K562 (cell line): ENCODE measurements around the gene RDH11. TPM values are rescaled to one million over a fixed set of nuclear protein-coding genes. Genes with fewer than 3 reads are reported as not detected.

ENCODE experiments used
- ATAC-seq: fragments of 200-7000 bp; cut with Tn5 transposase; 3 replicates; pipeline ENCODE4 v1.9.1; 2020; ENCODE audit warnings: moderate library complexity
- BruUV-seq: library from RNA; stranded (reverse); fragments of 400-500 nt; replicated peaks from 2 replicates; lab custom pipeline; 2021; lab: Mats Ljungman, UMichigan
- CTCF ChIA-PET: fragments of 300-600 bp; formaldehyde crosslinking; extraction: SDS; loops from one replicate; lab custom pipeline; 2021; ENCODE audit warnings: low intra/inter-chr PET ratio; lab: Yijun Ruan, JAX
- POLR2A ChIA-PET: fragments of 300-600, 350-650 bp; sonication (Branson Sonifier 250); formaldehyde crosslinking; extraction: SDS; loops from one replicate; lab custom pipeline; 2021; ENCODE audit warnings: antibody characterized with exemption, inconsistent platforms; lab: Yijun Ruan, JAX
- DNase-seq, 4 experiments: peaks; one replicate each; pipeline versions ENCODE4 v3.0.0 to v3.0.0-alpha.2; 2011 to 2018; ENCODE audit warnings: low spot score in 3 of 4, mixed read lengths in 3 of 4; ENCODE audit errors: extremely low read depth in 1 of 4
- FAIRE-seq: peaks from 2 replicates; lab custom pipeline; 2011; peaks lifted over from hg19 to GRCh38; lab: Jason Lieb, UNC
- H2AFZ ChIP-seq: 2 replicates; pipeline ENCODE4 v1.6.0; 2011; ENCODE audit warnings: low read depth, low read length, control low read depth, inconsistent platforms
- H3K27ac ChIP-seq: fragments of 200-600 bp; 3 replicates; pipeline ENCODE4 v1.8.0; 2011; ENCODE audit warnings: low read depth, mild to moderate bottlenecking, control low read depth, inconsistent platforms, low read length, moderate library complexity, mixed read lengths; ENCODE audit errors: extremely low read depth
- H3K27me3 ChIP-seq, 2 experiments: fragments of 300-600 bp in 1 of 2; 2 replicates in 1 of 2; 3 replicates in 1 of 2; pipeline versions ENCODE4 v1.6.0 to v1.8.0; 2011; ENCODE audit warnings: inconsistent platforms in 2 of 2, low read length in 2 of 2, mild to moderate bottlenecking in 1 of 2, mixed read lengths in 1 of 2, moderate library complexity in 1 of 2; ENCODE audit not compliant: control insufficient read depth in 2 of 2, insufficient read depth in 2 of 2
- H3K36me3 ChIP-seq: fragments of 300-600 bp; 3 replicates; pipeline ENCODE4 v1.8.0; 2011; ENCODE audit warnings: mild to moderate bottlenecking, low read length, inconsistent platforms; ENCODE audit not compliant: control insufficient read depth, insufficient read depth
- H3K4me1 ChIP-seq, 2 experiments: fragments of 200-600 bp in 1 of 2; replicated peaks in 1 of 2; 2 replicates in 1 of 2; 3 replicates in 1 of 2; pipeline versions ENCODE4 v1.5.1 to v1.8.0; 2011; ENCODE audit warnings: inconsistent platforms in 2 of 2, low read length in 2 of 2, mild to moderate bottlenecking in 1 of 2, mixed read lengths in 1 of 2, moderate library complexity in 1 of 2; ENCODE audit not compliant: control insufficient read depth in 2 of 2, insufficient read depth in 2 of 2
- H3K4me2 ChIP-seq: 2 replicates; pipeline ENCODE4 v1.6.1; 2011; ENCODE audit warnings: low read length, control low read depth, inconsistent platforms, mixed read lengths; ENCODE audit not compliant: insufficient read depth
- H3K4me3 ChIP-seq: fragments of 200-600 bp; sonication (generic), shearing (Covaris generic); 2 replicates; pipeline ENCODE4 v1.5.1; 2016; ENCODE audit warnings: control low read depth, inconsistent platforms
- H3K79me2 ChIP-seq: fragments of 200-600 bp; 3 replicates; pipeline ENCODE4 v1.8.0; 2011; ENCODE audit warnings: low read length, inconsistent platforms; ENCODE audit not compliant: control insufficient read depth, insufficient read depth
- H3K9ac ChIP-seq, 2 experiments: 2 replicates each; pipeline versions ENCODE4 v1.6.0 to v1.6.1; 2011; ENCODE audit warnings: low read depth in 2 of 2, low read length in 2 of 2, control low read depth in 1 of 2, inconsistent platforms in 1 of 2, mild to moderate bottlenecking in 1 of 2, mixed read lengths in 1 of 2; ENCODE audit not compliant: insufficient read depth in 1 of 2
- H3K9me1 ChIP-seq: one replicate; pipeline ENCODE4 v1.6.0; 2011; ENCODE audit warnings: inconsistent platforms, mild to moderate bottlenecking, low read length, moderate library complexity; ENCODE audit not compliant: control insufficient read depth, insufficient read depth
- H3K9me3 ChIP-seq: replicated peaks from 2 replicates; pipeline ENCODE4 v1.5.1; 2011; ENCODE audit warnings: low read depth, low read length, inconsistent platforms; ENCODE audit not compliant: control insufficient read depth, insufficient read depth
- H4K20me1 ChIP-seq: replicated peaks from 2 replicates; pipeline ENCODE4 v1.6.1; 2011; ENCODE audit warnings: low read length, inconsistent platforms, mixed read lengths; ENCODE audit not compliant: control insufficient read depth, insufficient read depth
- ASH1L ChIP-seq: fragments of 450-650 bp; IDR thresholded peaks from 2 replicates; pipeline ENCODE4 v1.6.1; 2018; ENCODE audit warnings: borderline replicate concordance, mild to moderate bottlenecking, low read depth; ENCODE audit not compliant: partially characterized antibody
- CHD2 ChIP-seq: IDR thresholded peaks from 2 replicates; pipeline ENCODE4 v1.6.1; 2011; ENCODE audit warnings: low read depth, low read length
- HDAC8 ChIP-seq: fragments of 450-650 bp; IDR thresholded peaks from 2 replicates; pipeline ENCODE4 v1.6.1; 2016; ENCODE audit warnings: mild to moderate bottlenecking, missing genetic modification characterization, moderate library complexity, missing compliant biosample characterization
- HMG20A ChIP-seq: fragments of 450-650 bp; formaldehyde crosslinking; conservative IDR thresholded peaks from 2 replicates; pipeline ENCODE4 v1.4.0; 2020; ENCODE audit warnings: mild to moderate bottlenecking, mixed read lengths
- KLF13 ChIP-seq: fragments of 450-650 bp; IDR thresholded peaks from 2 replicates; pipeline ENCODE4 v1.6.1; 2016; ENCODE audit warnings: missing genetic modification characterization, low read depth, mild to moderate bottlenecking, missing compliant biosample characterization, moderate library complexity, borderline replicate concordance
- MCM2 ChIP-seq: fragments of 450-650 bp; IDR thresholded peaks from 2 replicates; pipeline ENCODE4 v1.6.1; 2017; ENCODE audit warnings: low read depth, mild to moderate bottlenecking
- MYBL2 ChIP-seq, 2 experiments: fragments of 450-650 bp in 1 of 2; sonication (generic) in 1 of 2; formaldehyde crosslinking in 1 of 2; IDR thresholded peaks; 2 replicates each; pipeline versions ENCODE4 v1.6.1 to v1.8.1; 2017 to 2022; ENCODE audit warnings: borderline replicate concordance in 1 of 2, inconsistent platforms in 1 of 2, low read depth in 1 of 2, mild to moderate bottlenecking in 1 of 2, missing genetic modification reagents in 1 of 2, moderate library complexity in 1 of 2
- NONO ChIP-seq, 2 experiments: fragments of 200-400 bp in 1 of 2; fragments of 450-650 bp in 1 of 2; formaldehyde crosslinking in 1 of 2; IDR thresholded peaks; 2 replicates each; pipeline ENCODE4 v1.6.1; 2017; ENCODE audit warnings: low read depth in 2 of 2, mild to moderate bottlenecking in 2 of 2, moderate library complexity in 2 of 2, low read length in 1 of 2
- NR3C1 ChIP-seq: sonication (generic); formaldehyde crosslinking; IDR thresholded peaks from 2 replicates; pipeline ENCODE4 v1.8.1; 2022; ENCODE audit warnings: missing genetic modification reagents
- NUFIP1 ChIP-seq: fragments of 450-650 bp; IDR thresholded peaks from 2 replicates; pipeline ENCODE4 v1.6.1; 2018; ENCODE audit not compliant: partially characterized antibody
- PCBP1 ChIP-seq: fragments of 200-400 bp; formaldehyde crosslinking; IDR thresholded peaks from 2 replicates; pipeline ENCODE4 v1.6.1; 2018; ENCODE audit warnings: mild to moderate bottlenecking, low read depth, low read length; ENCODE audit not compliant: poor library complexity, severe bottlenecking
- PRMT5 ChIP-seq: sonication (generic); formaldehyde crosslinking; IDR thresholded peaks from 2 replicates; pipeline ENCODE4 v1.5.0; 2020; ENCODE audit warnings: missing genetic modification reagents
- SRSF1 ChIP-seq: fragments of 200-400 bp; formaldehyde crosslinking; IDR thresholded peaks from 2 replicates; pipeline ENCODE4 v1.6.1; 2017; ENCODE audit warnings: mild to moderate bottlenecking, low read depth, low read length, moderate library complexity
- SRSF9 ChIP-seq: fragments of 200-400 bp; formaldehyde crosslinking; IDR thresholded peaks from 2 replicates; pipeline ENCODE4 v1.6.1; 2017; ENCODE audit warnings: low read depth, low read length, borderline replicate concordance
- WGBS: fragments of 100-300 bp; shearing (Covaris generic); methylation state at CpG from one replicate; pipeline ENCODE4 v1.1.6; 2016; ENCODE audit warnings: low coverage, mixed read lengths; ENCODE audit not compliant: insufficient coverage; ENCODE audit errors: missing lambda C conversion rate; 5-methylcytosine and 5-hydroxymethylcytosine counted together
- in situ Hi-C: fragments of 300-500 bp; cut with MboI; formaldehyde crosslinking; loops from 4 replicates; pipeline ENCODE4 v1.15.0; 2018; ENCODE audit warnings: inconsistent platforms, mixed read lengths
- intact Hi-C: fragments of 100-400 bp; cut with micrococcal nuclease; formaldehyde crosslinking; loops from 2 replicates; pipeline ENCODE4 v1.14.2; 2022
- polyA plus RNA-seq, 8 experiments: library from polyadenylated mRNA; depleted of rRNA in 4 of 8; stranded (reverse) in 5 of 8; unstranded in 3 of 8; fragments of >200 nt; fragmentation: Nextera tagmentation in 2 of 8; fragmentation: Illumina TruSeq in 1 of 8; extraction: Ambion mirVana in 2 of 8; extraction: Trizol in 1 of 8; gene quantifications; 2 replicates each; pipeline versions ENCODE4 v1.2.1 to v1.2.3, GENCODE V29; 2011 to 2014; ENCODE audit warnings: inconsistent platforms in 1 of 8, missing spikeins in 1 of 8
- total RNA-seq, 7 experiments: library from RNA; depleted of rRNA in 6 of 7; stranded (reverse); fragments of >200 nt in 6 of 7; fragmentation: Illumina TruSeq in 2 of 7; extraction: Trizol in 2 of 7; gene quantifications; 2 replicates each; pipeline versions ENCODE4 v1.2.1 to v1.2.3, GENCODE V29; 2011 to 2021; ENCODE audit warnings: low replicate concordance in 1 of 7
- TF ChIP-seq, protein P1 (sequence below): IDR thresholded peaks from 2 replicates; pipeline ENCODE4 v1.6.1; 2012; ENCODE audit warnings: low read depth, low read length, improper control_type of control experiment, borderline replicate concordance
- TF ChIP-seq, protein P2 (sequence below): fragments of 250-450 bp; sonication (Bioruptor Pico); IDR thresholded peaks from 2 replicates; pipeline ENCODE4 v1.4.0; 2020
- TF ChIP-seq, protein P3 (sequence below): fragments of 450-650 bp; IDR thresholded peaks from one replicate; pipeline ENCODE4 v1.6.1; 2018; ENCODE audit warnings: mild to moderate bottlenecking, moderate library complexity; ENCODE audit not compliant: partially characterized antibody

The RDH11 gene
- total and polyA plus RNA-seq, 9 of the 15 experiments (the other 6 are each of a cell fraction or from before 2014, with no cell fraction given) = 50.6 to 172 (median 70.5) TPM

DNA sequence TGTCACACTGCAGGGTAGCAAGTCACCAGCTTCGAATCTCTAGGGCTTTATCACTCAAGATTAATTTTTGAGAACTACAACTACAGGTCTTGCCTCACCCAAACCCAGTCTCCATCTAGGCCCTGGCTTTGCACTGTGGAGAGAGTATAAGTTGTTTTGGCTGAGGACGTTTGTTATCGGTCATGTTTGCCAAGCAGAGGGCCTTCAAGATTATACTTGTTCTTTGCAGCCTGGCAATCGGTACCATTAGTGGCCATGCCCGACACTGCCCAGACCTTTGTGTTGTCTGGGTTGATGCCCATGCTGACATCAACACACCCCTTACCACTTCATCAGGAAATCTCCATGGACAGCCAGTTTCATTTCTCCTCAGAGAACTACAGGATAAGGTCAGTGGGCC lies 50.1 kb downstream of the RDH11 start:
- DNase-seq = no peak
- H3K9me3 ChIP-seq = no peaks in the 10 kb centered on the region
- H3K9me1 ChIP-seq = no peaks in the 10 kb centered on the region
- no peak overlapping the region for H3K4me2 ChIP-seq
- WGBS = 86% methylated on average over 5 of the region's 5 CpGs
- H3K4me3 ChIP-seq = no peak overlapping the region
- H3K4me1 ChIP-seq = peaks cover 0 to 16% of the 10 kb centered on the region in 2 experiments; a peak in 3 of 5 replicates
- no peaks in the 10 kb centered on the region for H4K20me1 ChIP-seq
- no peak overlapping the region for H2AFZ ChIP-seq
- TF ChIP-seq MCM2 (no peak), MYBL2 (IDR thresholded peaks at IDR 0.05; ENCODE audit: low read depth) (no peak), MYBL2 (CRISPR knock-in tag; IDR thresholded peaks at IDR 0.05; ENCODE audit: borderline replicate concordance) (no peak), HDAC8 (tag) (no peak), ASH1L (no peak), SRSF9 (no peak), SRSF1 (no peak), PRMT5 (CRISPR knock-in tag) (no peak), NR3C1 (CRISPR knock-in tag) (no peak), CHD2 (no peak), NUFIP1 (no peak), NONO (IDR thresholded peaks at IDR 0.05; ENCODE audit: low read depth in 2 of 2, low read length in 1 of 2) (no peak), PCBP1 (no peak), HMG20A (CRISPR knock-in tag) (no peak), KLF13 (tag) (no peak)
- TF ChIP-seq, protein P1, sequence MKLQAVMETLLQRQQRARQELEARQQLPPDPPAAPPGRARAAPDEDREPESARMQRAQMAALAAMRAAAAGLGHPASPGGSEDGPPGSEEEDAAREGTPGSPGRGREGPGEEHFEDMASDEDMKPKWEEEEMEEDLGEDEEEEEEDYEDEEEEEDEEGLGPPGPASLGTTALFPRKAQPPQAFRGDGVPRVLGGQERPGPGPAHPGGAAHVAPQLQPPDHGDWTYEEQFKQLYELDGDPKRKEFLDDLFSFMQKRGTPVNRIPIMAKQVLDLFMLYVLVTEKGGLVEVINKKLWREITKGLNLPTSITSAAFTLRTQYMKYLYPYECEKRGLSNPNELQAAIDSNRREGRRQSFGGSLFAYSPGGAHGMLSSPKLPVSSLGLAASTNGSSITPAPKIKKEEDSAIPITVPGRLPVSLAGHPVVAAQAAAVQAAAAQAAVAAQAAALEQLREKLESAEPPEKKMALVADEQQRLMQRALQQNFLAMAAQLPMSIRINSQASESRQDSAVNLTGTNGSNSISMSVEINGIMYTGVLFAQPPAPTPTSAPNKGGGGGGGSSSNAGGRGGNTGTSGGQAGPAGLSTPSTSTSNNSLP = no peak
- TF ChIP-seq, protein P2, sequence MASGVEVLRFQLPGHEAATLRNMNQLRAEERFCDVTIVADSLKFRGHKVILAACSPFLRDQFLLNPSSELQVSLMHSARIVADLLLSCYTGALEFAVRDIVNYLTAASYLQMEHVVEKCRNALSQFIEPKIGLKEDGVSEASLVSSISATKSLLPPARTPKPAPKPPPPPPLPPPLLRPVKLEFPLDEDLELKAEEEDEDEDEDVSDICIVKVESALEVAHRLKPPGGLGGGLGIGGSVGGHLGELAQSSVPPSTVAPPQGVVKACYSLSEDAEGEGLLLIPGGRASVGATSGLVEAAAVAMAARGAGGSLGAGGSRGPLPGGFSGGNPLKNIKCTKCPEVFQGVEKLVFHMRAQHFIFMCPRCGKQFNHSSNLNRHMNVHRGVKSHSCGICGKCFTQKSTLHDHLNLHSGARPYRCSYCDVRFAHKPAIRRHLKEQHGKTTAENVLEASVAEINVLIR (CRISPR knock-in tag) = no peak
- TF ChIP-seq, protein P3, sequence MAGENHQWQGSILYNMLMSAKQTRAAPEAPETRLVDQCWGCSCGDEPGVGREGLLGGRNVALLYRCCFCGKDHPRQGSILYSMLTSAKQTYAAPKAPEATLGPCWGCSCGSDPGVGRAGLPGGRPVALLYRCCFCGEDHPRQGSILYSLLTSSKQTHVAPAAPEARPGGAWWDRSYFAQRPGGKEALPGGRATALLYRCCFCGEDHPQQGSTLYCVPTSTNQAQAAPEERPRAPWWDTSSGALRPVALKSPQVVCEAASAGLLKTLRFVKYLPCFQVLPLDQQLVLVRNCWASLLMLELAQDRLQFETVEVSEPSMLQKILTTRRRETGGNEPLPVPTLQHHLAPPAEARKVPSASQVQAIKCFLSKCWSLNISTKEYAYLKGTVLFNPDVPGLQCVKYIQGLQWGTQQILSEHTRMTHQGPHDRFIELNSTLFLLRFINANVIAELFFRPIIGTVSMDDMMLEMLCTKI = no peak
- no peak overlapping the region for H3K9ac ChIP-seq
- in situ Hi-C loops (no loop called here), intact Hi-C loops (no loop called here)
- ChIA-PET CTCF (no interaction called here), POLR2A (no interaction called here)
- H3K79me2 ChIP-seq = no peaks in the 10 kb centered on the region
- H3K27me3 ChIP-seq = no peaks in the 10 kb centered on the region
- peaks cover 51% of the 10 kb centered on the region for H3K36me3 ChIP-seq
- ATAC-seq = no peak
- BruUV-seq = no TSS peak
- H3K27ac ChIP-seq = no peak overlapping the region
- no peak for FAIRE-seq
